WTC11 (cell line): ENCODE measurements around the gene ZNF672.

ENCODE experiments used
- CREB1 ChIP-seq: sonication (generic); formaldehyde crosslinking; IDR thresholded peaks from 2 replicates; pipeline ENCODE4 v1.8.0; 2023; ENCODE audit warnings: mild to moderate bottlenecking, missing genetic modification reagents
- CREM ChIP-seq: sonication (generic); formaldehyde crosslinking; IDR thresholded peaks from 2 replicates; pipeline ENCODE4 v1.8.1; 2022; ENCODE audit warnings: mild to moderate bottlenecking, missing genetic modification reagents, moderate library complexity
- CTCF ChIP-seq: fragments of 200-600 bp; IDR thresholded peaks from 2 replicates; pipeline ENCODE4 v1.8.0; 2022; ENCODE audit warnings: antibody characterized with exemption
- ETV6 ChIP-seq: sonication (generic); formaldehyde crosslinking; IDR thresholded peaks from 2 replicates; pipeline ENCODE4 v1.8.1; 2022; ENCODE audit warnings: mild to moderate bottlenecking, missing genetic modification reagents
- HMGXB4 ChIP-seq: sonication (generic); formaldehyde crosslinking; IDR thresholded peaks from 2 replicates; pipeline ENCODE4 v1.8.1; 2023; ENCODE audit warnings: mild to moderate bottlenecking, moderate library complexity, missing genetic modification reagents
- IRF2 ChIP-seq: sonication (generic); formaldehyde crosslinking; IDR thresholded peaks from 2 replicates; pipeline ENCODE4 v1.8.0; 2022; ENCODE audit warnings: low read depth, missing genetic modification reagents, borderline replicate concordance
- NR1H2 ChIP-seq: sonication (generic); formaldehyde crosslinking; IDR thresholded peaks from 2 replicates; pipeline ENCODE4 v1.9.0; 2021; ENCODE audit warnings: mild to moderate bottlenecking, moderate library complexity, missing genetic modification reagents
- PRRX2 ChIP-seq: fragments of 250-450 bp; sonication (Bioruptor Pico); IDR thresholded peaks from 2 replicates; pipeline ENCODE4 v1.8.0; 2021; ENCODE audit warnings: mild to moderate bottlenecking
- TF ChIP-seq, protein P1 (sequence below): fragments of 250-450 bp; sonication (Bioruptor Pico); conservative IDR thresholded peaks from 2 replicates; pipeline ENCODE4 v1.9.0; 2021; ENCODE audit warnings: mild to moderate bottlenecking
- TF ChIP-seq, protein P2 (sequence below): sonication (generic); formaldehyde crosslinking; IDR thresholded peaks from 2 replicates; pipeline ENCODE4 v1.8.0; 2022; ENCODE audit warnings: mild to moderate bottlenecking, missing genetic modification reagents

DNA sequence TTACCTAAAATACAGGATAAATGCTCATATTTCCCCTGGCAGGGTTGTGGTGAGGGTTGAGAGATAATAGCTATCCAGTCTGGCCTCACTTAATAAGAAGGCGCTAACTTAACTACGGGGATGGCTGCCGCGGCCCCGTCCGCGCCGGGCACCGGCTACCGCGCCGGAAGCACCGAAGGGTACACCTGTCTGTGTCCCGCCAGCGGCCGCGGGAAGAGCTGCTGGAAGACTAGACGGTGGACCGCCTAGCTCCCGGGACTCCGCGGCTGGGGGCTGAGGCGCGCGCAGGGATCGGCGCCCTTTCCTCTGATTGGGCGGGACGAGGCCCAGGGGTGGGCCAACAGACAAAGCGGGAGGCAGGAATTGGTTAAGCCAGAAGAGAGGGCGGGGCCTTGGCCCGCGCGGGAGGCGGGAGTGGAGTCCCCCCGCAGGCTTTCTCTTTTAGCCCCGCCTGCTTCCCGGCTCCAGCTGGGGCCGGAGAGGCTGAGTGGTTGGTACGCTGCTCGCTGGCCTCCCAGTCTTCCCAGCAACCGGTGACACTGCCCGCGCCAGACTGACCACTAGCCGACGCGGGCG lies at the start of gene ZNF672:
- TF ChIP-seq, protein P1, sequence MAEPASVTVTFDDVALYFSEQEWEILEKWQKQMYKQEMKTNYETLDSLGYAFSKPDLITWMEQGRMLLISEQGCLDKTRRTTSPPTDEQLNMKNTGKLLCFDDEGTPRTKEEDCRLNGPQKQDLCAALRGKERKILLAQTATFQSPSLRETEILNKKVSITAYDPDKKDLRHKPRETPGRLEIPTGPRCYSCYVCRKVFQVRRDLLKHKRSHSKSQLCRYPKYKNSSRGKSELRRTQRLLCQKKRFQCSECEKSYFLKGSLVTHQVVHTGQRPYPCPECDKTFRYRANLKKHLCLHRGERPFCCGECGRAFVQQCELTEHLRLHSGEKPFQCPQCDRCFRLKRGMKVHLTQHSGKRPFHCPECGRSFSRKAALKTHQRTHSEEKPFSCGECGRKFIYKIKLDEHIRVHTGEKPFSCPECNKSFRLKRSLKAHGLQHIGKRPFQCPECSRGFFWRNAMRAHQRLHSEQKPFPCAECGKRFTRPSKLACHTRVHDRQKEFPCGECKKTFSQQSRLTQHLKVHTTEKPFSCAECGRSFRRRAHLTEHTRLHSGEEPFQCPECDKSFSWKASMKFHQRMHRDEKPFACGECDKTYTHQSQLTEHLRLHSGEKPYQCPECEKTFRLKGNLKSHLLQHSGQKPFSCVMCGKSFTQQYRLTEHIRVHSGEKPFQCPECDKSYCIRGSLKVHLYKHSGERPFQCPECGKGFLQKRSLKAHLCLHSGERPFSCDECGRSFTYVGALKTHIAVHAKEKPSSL (CRISPR knock-in tag) = no peak
- TF ChIP-seq PRRX2 (CRISPR knock-in tag) (no peak), HMGXB4 (CRISPR knock-in tag) (no peak), CREM (CRISPR knock-in tag) (no peak), IRF2 (CRISPR knock-in tag) (no peak), NR1H2 (no peak), ETV6 (CRISPR knock-in tag) (no peak; the same call in 1 of the 2 replicates), CTCF (no peak), CREB1 (CRISPR knock-in tag) (no peak; the same call in 1 of the 2 replicates)
- TF ChIP-seq, protein P2, sequence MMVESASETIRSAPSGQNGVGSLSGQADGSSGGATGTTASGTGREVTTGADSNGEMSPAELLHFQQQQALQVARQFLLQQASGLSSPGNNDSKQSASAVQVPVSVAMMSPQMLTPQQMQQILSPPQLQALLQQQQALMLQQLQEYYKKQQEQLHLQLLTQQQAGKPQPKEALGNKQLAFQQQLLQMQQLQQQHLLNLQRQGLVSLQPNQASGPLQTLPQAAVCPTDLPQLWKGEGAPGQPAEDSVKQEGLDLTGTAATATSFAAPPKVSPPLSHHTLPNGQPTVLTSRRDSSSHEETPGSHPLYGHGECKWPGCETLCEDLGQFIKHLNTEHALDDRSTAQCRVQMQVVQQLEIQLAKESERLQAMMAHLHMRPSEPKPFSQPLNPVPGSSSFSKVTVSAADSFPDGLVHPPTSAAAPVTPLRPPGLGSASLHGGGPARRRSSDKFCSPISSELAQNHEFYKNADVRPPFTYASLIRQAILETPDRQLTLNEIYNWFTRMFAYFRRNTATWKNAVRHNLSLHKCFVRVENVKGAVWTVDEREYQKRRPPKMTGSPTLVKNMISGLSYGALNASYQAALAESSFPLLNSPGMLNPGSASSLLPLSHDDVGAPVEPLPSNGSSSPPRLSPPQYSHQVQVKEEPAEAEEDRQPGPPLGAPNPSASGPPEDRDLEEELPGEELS = no peak
